Fibroblast of pulmonary artery (primary cell): Measurements from ENCODE around the gene TMEM169.

Experiments used
- DNase-seq: peaks from one replicate; pipeline ENCODE4 v3.0.0-alpha.2; 2010; ENCODE audit warnings: low read depth
- H3K4me3 ChIP-seq: replicated peaks from 2 replicates; pipeline ENCODE4 v1.5.1; 2011; ENCODE audit warnings: low read depth, mild to moderate bottlenecking, control low read depth, low read length, moderate library complexity
- CTCF ChIP-seq: IDR thresholded peaks from 2 replicates; pipeline ENCODE4 v1.5.1; 2011; ENCODE audit warnings: mild to moderate bottlenecking, control low read depth, low read length, inconsistent platforms; ENCODE audit errors: missing control alignments

The TMEM169 gene

GRCh38 chr2:216056739-216057138, 25.0 kb upstream of the TMEM169 start:
- TF ChIP-seq CTCF = no peak
- no peak overlapping the region for H3K4me3 ChIP-seq
- DNase-seq = no peak

- DNase-seq = no peak
- no peak overlapping the region for H3K4me3 ChIP-seq
- TF ChIP-seq CTCF = no peak
Measured at GRCh38 chr2:216057688-216058193, 24.0 kb upstream of the TMEM169 start.

GRCh38 chr2:216059233-216059834, 22.4 kb upstream of the TMEM169 start:
- no peak overlapping the region for H3K4me3 ChIP-seq
- no peak for TF ChIP-seq CTCF
- DNase-seq = no peak

GRCh38 chr2:216064014-216064630, 17.6 kb upstream of the TMEM169 start:
- no peak for TF ChIP-seq CTCF
- peak; percentile 32 for DNase-seq
- H3K4me3 ChIP-seq = no peak overlapping the region

DNA sequence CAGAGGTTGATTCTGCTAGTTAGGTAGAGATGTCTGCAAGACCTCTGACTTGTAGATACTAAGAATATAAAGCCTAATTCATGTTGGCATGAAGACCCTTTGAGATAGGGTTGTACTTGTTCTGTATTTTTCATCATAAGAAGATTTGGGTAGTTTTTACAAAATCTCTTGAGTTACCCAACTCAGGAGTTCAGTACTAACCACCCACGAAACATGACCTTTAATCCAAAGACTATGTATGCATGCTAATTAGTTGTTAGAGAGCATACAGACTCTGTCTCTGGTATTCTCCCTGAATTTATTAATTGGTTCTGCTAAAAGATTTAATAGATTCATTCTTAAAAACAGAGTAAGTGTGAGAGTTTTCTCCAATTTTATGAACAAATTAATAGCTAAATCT, 17.1 kb upstream of the TMEM169 start:
- TF ChIP-seq CTCF = no peak
- H3K4me3 ChIP-seq = no peak overlapping the region
- DNase-seq = no peak

GRCh38 chr2:216066230-216066629, 15.5 kb upstream of the TMEM169 start:
- peak; percentile 85 for DNase-seq
- TF ChIP-seq CTCF = no peak

DNA sequence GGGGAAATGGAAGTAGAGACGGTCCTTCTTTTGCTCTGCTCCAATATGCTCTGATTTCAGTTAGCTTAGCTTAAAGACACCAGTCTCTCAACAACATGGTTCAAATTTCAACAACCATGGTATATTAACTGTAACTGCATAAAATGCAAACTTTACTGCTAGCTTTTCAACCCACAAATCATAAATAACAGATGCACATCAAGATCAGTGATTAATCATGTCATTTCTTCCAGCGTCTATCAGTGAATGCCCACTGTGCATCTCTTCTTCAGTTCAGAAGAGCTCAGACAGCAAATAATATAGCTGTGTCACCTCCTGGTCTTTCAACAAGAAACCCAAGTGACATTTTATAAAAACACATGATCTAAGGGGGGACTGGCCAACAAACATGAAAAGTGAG, 12.7 kb upstream of the TMEM169 start:
- no peak overlapping the region for H3K4me3 ChIP-seq
- no peak for TF ChIP-seq CTCF

More at GRCh38 chr2:216066230-216066629, 15.5 kb upstream of the TMEM169 start:
- H3K4me3 ChIP-seq = no peak overlapping the region

More for the DNA sequence above, 12.7 kb upstream of the TMEM169 start:
- DNase-seq = no peak
